Measurements from ENCODE around the gene WNK1.
"Not testable (repeated sequence)": the region's sequence is repeated elsewhere in the genome, so short reads cannot be mapped to it uniquely, and the experiment has no call there.

The WNK1 gene

DNA sequence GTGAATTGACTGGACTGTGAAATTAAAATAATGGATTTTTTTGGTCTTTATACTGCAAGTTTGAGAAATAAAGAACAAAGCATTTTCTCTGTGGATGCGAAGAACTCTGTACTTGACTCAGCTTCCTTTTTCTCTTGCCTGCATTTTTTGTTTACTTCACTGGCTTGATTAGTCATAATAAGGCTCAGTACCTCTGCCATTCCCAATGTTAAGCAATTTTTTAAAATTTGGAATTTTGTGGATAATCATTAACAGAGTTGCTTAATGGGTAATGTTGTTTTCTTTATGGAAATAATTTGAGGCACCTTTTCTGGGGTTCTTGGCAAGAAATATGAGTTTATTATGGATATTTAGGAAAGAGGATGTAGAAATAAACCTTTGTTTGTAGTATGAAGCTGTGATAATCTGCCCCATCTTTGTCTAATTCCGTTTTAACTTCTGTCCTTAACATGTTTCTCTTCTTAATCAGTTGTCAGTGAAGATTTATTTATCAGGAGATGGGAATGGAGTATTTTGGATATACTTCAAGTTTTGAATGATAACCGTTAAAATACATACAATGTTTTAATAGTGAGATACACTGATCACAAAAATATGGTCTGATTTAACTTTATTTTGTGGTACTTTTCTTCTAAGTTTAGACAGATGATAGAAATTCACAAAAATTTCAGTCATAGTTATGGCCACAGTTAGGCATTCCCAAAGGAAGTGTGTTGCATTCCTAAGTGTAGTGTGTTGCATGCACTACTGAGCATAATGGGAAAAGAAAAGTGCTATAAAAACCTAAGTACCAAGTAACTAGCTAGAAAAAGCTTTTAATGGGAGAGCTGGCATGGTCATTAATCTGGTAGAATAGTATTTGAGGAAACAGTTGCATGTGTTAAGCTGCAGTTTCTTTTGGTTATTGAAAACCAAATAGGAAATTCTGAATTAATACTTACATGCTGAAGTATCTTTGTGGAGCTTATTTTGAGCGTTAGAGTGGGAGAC is 27.7 kb downstream of the WNK1 start:
- peak; percentile 15 for DNase-seq (ENCODE audit: low spot score)

GRCh38 chr12:780750-781379 is 28.5 kb downstream of the WNK1 start:
- DNase-seq (ENCODE audit: low spot score): no peak

GRCh38 chr12:785706-786105 is 33.3 kb downstream of the WNK1 start:
- no peak for DNase-seq (ENCODE audit: low spot score)

DNA sequence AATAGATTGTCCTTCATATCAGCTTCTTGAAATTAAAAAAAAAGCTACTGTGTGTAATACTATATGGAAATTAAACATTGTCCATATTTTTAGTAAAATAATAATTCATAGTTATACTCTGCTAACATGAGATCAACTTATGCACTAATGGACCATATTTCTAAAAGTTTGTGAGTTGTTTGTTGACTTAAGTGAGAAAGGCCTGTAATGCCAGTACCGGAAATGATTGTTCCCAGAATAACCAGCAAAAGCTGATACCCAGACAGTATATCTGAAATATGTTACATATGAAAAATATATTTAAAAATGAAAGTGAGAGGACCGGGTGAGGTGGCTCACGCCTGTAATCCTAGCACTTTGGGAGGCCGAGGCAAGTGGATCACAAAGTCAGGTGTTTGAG is 35.9 kb downstream of the WNK1 start:
- DNase-seq (ENCODE audit: low spot score): no peak

DNA sequence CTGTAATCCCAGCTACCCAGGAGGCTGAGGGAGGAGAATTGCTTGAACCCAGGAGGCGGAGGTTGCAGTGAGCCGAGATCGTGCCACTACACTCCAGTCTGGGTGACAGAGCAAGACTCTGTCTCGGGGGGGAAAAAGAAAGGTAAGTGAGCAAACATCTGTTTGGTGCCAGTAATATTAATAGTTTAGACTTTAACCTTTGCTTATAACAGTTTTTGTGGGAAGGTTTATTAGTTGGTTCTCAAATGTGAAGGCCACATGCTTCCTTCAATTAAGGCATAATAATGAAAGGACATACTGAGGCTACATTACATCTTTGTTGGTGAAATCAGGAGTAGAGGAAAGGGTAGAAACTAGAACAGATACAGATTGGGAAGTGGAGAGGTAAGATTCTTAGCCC is 36.4 kb downstream of the WNK1 start:
- not testable (repeated sequence) for DNase-seq (ENCODE audit: low spot score)

GRCh38 chr12:789852-790563 is 37.6 kb downstream of the WNK1 start:
- DNase-seq (ENCODE audit: low spot score): no peak

GRCh38 chr12:790608-791007 is 38.2 kb downstream of the WNK1 start:
- DNase-seq (ENCODE audit: low spot score): no peak

DNA sequence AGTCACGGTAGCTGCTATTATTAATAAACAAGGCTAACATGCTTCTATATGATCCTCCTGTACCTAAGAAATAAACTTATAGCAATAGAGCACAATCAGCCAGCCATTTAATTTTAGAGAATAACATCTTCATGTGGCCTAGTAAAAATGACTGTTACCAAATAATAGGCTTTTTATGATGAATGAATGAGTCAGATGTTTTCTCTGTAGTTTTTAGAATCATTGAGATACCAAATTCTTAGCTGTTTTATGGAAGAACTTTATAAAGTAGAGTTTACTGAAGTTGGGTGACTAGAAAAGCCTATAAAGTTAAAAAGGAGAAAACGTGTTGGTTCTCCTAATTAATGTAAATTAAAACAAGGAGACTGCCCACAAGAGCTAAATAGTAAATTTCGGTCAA is 40.7 kb downstream of the WNK1 start:
- DNase-seq (ENCODE audit: low spot score): no peak

DNA sequence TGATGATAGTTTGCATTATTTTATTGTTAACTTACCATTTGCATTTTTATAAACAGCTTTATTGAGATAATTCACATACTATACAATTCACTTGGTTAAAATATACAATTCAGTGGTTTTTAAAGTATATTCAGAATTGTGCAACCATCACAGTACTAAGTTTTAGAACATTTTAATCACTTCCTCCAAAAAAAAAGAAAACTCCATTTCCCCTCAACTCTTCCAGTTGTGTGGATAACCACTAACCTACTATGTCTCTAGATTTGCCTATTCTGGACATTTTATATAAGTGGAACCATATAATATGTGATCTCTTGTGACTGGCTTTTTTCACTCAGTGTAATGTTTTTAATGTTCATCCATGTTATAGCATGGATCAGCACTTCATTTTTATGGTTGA is 41.3 kb downstream of the WNK1 start:
- DNase-seq (ENCODE audit: low spot score): no peak

GRCh38 chr12:795305-795704 is 42.9 kb downstream of the WNK1 start:
- no peak for DNase-seq (ENCODE audit: low spot score)

DNA sequence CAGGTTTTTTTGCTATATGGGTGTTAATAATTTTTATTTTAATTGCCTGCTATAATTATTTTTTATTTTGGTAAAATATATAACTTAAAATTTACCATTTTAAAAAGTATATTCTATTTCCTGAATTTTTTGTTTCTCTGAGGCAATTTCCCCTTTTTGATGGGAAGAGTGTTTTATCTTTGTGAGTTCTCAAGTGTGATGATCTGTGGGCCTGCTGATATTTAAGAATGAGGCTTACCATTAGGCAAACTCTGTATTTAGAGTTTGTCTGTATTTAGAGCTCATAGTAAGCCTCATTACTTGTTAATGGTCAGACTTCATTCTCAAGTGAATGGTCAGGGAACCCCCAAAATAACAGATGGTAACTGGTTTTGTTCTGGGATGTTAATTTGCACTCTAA is 48.0 kb downstream of the WNK1 start:
- no peak for DNase-seq (ENCODE audit: low spot score)

DNA sequence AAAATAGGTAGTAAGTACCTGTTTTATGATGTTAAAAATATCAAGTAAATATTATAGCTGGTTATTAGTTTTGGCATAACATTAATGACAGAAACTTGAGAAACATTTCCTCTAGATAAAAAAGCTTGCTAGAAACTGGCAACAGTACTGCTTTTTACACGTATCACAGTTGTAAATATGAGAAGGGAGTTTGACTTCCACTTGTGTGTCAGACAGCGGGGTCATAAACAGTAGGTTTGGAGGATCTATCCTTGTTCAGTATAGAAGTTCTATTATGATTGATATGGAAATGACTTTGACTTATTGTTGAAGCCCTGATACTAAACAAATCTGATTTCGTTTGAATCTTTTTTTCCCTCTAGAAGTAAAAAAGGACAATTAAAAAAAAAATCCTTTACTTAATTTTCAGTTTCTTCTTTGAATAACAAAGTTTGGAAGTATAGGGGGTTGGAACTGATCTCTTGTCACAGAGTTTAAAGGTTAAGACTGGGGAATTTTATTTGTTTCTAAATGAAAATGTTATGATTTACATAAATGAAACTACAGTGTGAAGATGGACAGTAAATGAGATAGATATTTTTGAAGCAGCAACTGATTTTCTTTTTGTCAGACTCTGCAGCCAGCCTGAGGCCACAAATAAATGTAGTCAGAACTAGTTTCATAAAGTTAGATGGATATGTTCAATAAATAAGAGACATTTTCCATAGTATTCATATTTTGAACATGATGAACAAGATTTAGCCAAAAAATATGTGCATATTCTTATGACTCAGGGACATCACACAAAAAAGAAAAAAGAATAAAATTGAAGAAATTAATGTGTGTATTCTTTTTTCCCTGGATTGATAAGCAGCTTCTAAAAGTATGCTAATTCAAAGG is 50.1 kb downstream of the WNK1 start:
- no peak for DNase-seq (ENCODE audit: low spot score)

DNA sequence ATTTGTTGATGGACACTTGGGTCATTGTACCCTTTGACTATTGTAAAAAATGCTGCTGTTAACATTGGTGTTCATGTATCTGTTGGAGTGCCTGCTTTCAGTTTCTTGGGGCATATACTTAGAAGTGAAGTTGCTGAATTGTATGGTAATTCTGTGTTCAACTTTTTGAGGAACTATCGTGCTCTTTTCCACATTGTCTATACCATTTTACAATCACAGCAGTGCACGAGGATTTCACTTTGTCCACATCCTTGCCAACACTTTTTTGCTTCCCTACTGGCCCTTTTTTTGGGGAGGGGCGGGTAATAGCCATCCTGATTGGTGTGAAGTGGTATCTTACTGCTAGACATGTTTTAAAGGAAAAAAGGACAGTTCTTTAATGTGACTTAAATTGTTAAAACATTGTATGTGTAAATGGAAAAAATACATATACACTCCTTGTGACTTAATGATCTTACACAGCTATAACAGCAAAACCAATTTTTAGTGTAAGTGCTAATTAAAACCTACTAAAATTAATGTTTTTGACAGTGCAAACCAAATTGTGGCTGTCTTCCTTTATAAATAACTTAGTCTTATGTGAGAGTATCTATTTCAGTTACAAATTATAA is 52.7 kb downstream of the WNK1 start:
- no peak for DNase-seq (ENCODE audit: low spot score)

DNA sequence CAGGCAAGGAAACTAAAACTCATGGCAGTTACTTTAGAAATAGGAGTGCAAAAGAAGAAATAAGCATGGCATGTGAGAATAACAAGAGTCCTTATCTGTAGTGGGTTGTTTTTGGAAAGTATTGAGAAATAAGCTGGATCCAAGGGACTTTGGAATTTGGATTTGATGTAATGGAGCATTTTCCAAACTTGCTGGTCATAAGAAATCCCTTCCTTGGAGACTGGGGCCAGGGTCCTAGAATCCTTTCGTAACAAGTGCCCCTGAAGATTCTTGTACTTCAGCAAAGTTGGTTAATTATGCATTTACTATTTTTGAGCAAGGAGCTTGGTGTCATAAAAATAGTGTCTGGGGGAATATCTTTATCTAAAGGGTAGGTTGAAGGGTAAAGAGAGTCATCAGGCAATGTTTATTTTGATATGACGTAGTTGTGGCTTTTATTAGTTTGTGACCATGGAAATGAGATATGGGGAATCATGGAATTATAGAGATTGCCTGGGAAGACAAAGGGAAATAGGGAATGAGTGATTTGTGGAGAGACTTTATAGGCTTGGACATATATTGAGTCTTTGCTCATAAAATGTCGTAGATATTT is 53.9 kb downstream of the WNK1 start:
- DNase-seq (ENCODE audit: low spot score): no peak

GRCh38 chr12:807041-807735 is 54.8 kb downstream of the WNK1 start:
- no peak for DNase-seq (ENCODE audit: low spot score)

DNA sequence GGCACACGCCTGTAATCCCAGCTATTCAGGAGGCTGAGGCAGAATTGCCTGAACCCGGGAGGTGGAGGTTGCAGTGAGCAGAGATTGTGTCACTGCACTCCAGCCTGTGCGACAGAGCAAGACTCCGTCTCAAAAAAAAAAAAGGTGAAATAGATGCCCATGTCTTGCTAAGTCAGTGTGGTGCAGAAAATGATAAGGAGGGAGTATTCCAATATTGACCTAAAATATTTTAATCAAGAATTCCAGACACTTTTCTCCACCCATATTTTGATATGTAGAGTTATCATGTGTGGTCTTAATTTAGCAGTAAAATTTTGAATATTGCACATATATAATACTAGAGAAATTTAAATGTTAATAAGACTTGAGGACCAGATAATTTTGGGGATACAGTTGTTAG is 57.7 kb downstream of the WNK1 start:
- DNase-seq (ENCODE audit: low spot score): no peak

DNA sequence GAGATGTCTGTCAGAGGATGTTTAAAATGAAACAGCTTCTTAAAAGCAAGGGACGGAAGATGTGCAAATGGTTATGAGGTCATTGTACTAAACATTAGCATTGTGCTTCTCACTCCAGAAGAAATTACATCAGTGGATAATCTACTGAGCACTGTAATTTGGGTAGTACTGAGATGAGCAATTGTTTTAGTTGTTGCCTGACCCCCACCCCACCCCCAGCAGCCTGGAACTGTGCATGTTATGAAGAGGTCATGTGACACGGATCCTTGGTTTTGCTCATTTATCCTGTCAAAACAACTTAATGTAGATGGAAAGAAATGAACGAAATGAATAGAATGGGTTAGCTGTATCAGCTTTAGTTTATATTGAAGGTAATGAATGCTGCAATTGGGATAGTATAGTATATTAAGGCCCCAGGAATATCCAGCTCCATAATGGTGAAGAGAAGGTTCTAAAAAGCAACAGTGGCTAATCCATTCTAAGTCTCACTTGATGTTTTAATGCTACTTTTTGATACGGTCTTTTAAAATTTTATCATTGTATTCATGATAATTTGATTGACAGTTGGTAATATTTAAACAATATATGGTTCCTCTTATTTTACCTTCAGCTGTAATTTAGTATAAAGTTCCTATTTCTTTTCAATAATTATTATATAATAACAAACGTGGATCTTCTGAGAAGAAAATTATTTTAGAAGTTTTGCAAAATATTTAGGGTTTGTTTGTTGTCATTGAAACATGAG is 58.5 kb downstream of the WNK1 start:
- DNase-seq (ENCODE audit: low spot score): no peak

- no peak for DNase-seq (ENCODE audit: low spot score)
Measured at GRCh38 chr12:812950-813349, 60.6 kb downstream of the WNK1 start.

- not testable (repeated sequence) for DNase-seq (ENCODE audit: low spot score)
Measured at GRCh38 chr12:817456-817855, 65.1 kb downstream of the WNK1 start.

Measured in iPS-NIHi11 (cell line).